SK-N-SH (cell line): ENCODE results near the gene PDZRN4.

Experiments
- REST ChIP-seq: IDR thresholded peaks from 2 replicates; pipeline ENCODE4 v1.6.1; 2012; ENCODE audit warnings: mild to moderate bottlenecking, low read depth, low read length, moderate library complexity
- USF2 ChIP-seq: fragments of 150-350 bp; IDR thresholded peaks from 2 replicates; pipeline ENCODE4 v1.6.1; 2017; ENCODE audit warnings: antibody characterized with exemption, low read length, low read depth, borderline replicate concordance

GRCh38 chr12:41310367-41310766 is 122.2 kb downstream of the PDZRN4 start:
- no peak for TF ChIP-seq USF2
- no peak for TF ChIP-seq REST
